H1 (cell line): ENCODE data around the gene RNF149.

Source experiments
- JUN ChIP-seq: IDR thresholded peaks from 2 replicates; pipeline ENCODE4 v1.6.1; 2011; ENCODE audit warnings: low read depth, mild to moderate bottlenecking, improper control_type of control experiment, low read length
- ZNF274 ChIP-seq: IDR thresholded peaks from 2 replicates; pipeline ENCODE4 v1.7.0; 2012; ENCODE audit warnings: low read length, borderline replicate concordance; ENCODE audit errors: extremely low read depth

DNA sequence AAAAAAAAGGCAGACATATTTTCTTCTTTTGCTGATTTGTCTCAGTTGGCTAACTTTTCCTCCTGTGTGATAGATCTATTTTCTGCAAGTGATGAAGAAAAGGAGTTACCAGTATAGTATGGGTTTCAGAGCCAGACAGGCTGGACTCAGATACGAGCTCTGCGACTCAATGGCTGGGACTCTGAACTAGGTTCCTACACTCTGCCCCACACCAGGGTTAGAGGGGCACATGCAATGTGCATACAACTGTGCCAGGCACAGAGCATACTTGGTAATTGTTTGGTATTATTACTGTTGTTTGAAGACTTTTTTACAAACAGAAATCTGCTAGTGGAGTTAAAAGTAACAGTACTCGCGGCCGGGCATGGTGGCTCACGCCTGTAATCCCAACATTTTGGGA is 21.8 kb downstream of the RNF149 start:
- TF ChIP-seq JUN (no peak), ZNF274 (no peak)
